Stimulated activated CD4-positive, alpha-beta T cell treated with anti-CD3 and anti-CD28 coated beads, TNF-alpha, amount 100 ng/mL, for 4 hours (primary cell): ENCODE results near the gene EN2.

Experiments
- DNase-seq, 3 experiments: peaks; one replicate each; pipeline ENCODE4 v3.0.0-alpha.2; 2020; ENCODE audit warnings: low read depth in 3 of 3

EN2 gene

GRCh38 chr7:155450970-155451801, 6.7 kb upstream of the EN2 start:
- no peak for DNase-seq

- DNase-seq = no peak
Measured at GRCh38 chr7:155451840-155452239, 6.1 kb upstream of the EN2 start.

- no peak for DNase-seq
Measured at GRCh38 chr7:155452505-155453295, 5.2 kb upstream of the EN2 start.

- DNase-seq = no peak
Measured at GRCh38 chr7:155453296-155454182, 4.4 kb upstream of the EN2 start.

- DNase-seq = no peak
Measured at GRCh38 chr7:155454183-155455112, 3.5 kb upstream of the EN2 start.

GRCh38 chr7:155455132-155455693, 2.7 kb upstream of the EN2 start:
- no peak for DNase-seq

GRCh38 chr7:155455776-155456737, 1.9 kb upstream of the EN2 start:
- DNase-seq = no peak

GRCh38 chr7:155456738-155457543, 988 bp upstream of the EN2 start:
- peak in 1 of 3 experiments; percentile 17 for DNase-seq

- no peak for DNase-seq
Measured at GRCh38 chr7:155457544-155458110, 302 bp upstream of the EN2 start.

GRCh38 chr7:155458878-155459699, 1.2 kb downstream of the EN2 start:
- DNase-seq = no peak

- DNase-seq = no peak
Measured at GRCh38 chr7:155459700-155460461, 2.0 kb downstream of the EN2 start.

- DNase-seq = no peak
Measured at GRCh38 chr7:155460926-155461613, 3.1 kb downstream of the EN2 start.

- no peak for DNase-seq
Measured at GRCh38 chr7:155461631-155462030, 3.7 kb downstream of the EN2 start.

GRCh38 chr7:155462163-155462735, 4.3 kb downstream of the EN2 start:
- DNase-seq = no peak

GRCh38 chr7:155463114-155463811, 5.3 kb downstream of the EN2 start:
- no peak for DNase-seq
